HG03571 (cell line): ENCODE measurements around the gene TRRAP.
"Not testable (repeated sequence)": the region's sequence is repeated elsewhere in the genome, so short reads cannot be mapped to it uniquely, and the experiment has no call there.

ENCODE experiments used
- ATAC-seq: cut with Tn5 transposase; IDR thresholded peaks from one replicate; pipeline ENCODE4 v1.9.1; 2021; ENCODE audit not compliant: unreplicated experiment

The TRRAP gene

GRCh38 chr7:99027841-99028240 is 149.5 kb downstream of the TRRAP start:
- no peak for ATAC-seq

- no peak for ATAC-seq
These were observed 150.1 kb downstream of the TRRAP start for GRCh38 chr7:99028261-99028973.

DNA sequence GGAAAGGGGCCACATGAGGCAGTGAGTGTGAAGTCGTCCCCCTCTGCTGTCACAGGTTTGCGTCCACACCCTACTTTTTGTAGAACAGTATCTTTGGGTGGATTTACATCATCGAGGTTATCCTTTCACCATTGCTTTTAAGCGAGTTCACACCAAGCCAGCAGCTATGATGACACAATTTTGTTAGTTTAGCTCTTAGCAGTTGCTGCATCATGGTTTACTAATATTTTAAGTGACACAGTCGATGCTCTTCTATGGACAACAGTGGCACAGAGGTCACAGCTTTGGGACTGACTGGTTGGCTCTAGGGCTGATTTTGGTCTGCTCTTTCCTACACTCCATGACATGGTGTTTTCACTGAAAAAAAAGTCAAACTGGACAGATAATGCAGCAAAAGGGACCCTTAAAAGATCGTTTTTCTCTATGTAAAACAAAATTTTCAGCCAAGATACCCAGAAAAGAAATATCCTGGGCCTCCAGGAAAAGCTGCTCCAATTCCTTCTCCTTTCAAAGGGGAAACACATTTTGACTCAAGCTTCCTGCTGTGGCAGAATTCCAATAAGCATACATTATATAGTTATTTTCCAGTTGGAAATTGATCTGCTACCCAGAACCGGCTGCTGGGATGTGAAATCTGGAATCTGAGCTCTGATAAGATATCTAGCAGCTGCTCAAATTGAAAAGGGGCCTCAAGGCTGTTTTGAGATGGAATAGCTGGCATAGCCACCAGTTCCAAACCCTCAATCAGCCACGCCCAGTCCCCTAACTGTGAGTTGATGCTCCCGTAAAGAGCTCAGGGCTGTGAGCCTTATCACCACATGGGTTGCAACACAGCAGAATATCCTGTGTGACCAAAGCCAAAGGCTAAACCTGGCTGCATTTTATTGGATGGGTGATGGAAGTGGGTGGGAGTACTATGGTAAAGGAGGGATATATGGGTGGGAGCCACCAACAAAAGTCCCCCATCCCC is 151.4 kb downstream of the TRRAP start:
- ATAC-seq = no peak

DNA sequence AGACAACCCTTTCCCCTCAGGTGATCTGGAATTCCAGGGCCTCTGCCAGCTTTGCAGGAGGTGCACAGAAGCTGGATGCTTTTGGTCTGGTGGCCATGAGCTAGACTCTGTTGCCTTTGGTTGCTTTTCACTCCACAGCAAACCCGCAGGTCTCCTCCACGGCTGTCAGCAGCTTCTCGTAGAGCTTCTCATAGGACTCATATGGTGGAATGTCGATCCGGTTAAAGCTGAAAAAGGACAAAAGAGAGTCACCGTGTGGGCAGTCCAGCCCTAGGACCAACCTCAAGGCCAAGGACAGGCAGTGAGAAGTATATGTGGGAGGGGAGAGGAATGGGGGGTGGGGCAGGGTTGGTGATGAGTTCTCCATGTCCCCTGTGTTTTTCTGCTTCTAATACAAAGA is 152.1 kb downstream of the TRRAP start:
- ATAC-seq = no peak

DNA sequence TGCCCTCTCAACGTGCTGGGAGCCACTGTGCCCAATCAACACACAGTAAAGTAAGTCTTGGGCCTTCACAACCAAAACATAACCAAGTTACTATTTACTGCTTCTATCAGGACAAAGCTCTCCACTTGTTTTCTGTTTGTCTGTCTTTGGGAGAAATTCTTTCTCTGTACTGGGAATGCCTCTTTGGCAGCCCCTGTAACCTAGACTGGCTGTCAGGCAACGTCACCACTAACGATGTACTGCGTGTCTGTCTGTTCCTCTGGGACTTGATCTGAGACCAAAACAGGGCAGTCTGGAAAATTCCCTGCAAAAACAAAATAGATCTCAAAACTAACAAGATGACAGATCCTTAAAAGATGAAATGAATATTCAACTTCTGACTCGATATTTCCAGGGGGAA is 152.6 kb downstream of the TRRAP start:
- no peak for ATAC-seq

DNA sequence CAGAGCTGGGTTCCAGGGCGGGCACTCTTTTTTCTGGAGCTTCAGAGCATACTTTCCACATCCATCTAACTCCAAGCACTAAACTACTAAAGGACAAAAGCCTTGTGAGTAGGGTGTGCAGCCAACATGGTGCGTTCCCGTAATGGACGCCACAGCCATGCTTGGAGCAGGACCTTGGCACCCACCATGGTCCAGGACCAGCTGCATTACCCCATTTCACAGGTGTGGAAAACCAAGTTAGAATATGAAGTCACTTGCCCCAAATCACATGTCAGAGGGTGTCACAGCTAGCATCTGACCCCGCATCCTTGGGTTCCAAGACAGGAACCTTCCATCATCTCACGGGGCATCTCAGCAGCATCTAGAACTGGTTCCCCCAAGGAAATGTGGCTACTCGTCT is 153.2 kb downstream of the TRRAP start:
- ATAC-seq = no peak

GRCh38 chr7:99032928-99033327 is 154.6 kb downstream of the TRRAP start:
- no peak for ATAC-seq

- ATAC-seq = no peak
These were observed 155.4 kb downstream of the TRRAP start for GRCh38 chr7:99033765-99034164.

DNA sequence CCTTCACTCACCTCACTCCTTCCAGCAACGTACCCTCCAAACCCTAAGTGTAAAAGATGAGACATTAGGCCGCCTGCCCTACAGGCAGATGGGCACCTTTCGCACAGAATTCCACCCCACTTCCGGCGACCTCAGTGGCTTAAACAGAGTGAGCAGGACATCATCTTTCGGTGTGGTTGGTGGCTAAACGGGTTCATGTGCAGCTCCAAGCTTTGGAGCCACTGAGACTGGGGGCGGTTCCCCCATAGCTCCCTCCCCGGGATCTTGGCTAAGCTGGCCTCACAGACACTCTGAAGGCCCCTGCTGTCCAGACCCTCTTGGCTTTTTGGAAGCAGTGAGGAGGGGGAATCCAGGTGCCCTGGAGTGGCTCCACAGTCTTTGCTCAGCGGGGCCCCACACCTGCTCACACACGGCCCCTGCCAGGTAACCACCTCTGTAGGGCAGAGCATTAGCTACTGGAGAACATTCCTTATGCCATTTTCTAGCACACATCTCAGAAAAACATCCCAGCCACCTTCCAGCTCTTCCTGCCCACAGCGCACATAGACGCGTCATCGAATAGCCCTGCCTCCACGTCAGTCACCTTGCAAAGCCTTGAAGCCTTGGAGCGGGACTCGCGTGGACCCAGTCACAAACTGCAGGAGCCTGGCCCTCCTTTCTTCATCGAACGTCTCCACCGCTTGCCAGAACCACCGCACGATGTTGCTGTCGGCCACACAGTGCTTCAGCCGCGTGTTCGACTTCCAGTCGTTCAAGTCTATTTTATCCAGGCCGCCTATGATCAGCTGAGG is 156.8 kb downstream of the TRRAP start:
- ATAC-seq = no peak

GRCh38 chr7:99035723-99036545 is 157.6 kb downstream of the TRRAP start:
- ATAC-seq = no peak

DNA sequence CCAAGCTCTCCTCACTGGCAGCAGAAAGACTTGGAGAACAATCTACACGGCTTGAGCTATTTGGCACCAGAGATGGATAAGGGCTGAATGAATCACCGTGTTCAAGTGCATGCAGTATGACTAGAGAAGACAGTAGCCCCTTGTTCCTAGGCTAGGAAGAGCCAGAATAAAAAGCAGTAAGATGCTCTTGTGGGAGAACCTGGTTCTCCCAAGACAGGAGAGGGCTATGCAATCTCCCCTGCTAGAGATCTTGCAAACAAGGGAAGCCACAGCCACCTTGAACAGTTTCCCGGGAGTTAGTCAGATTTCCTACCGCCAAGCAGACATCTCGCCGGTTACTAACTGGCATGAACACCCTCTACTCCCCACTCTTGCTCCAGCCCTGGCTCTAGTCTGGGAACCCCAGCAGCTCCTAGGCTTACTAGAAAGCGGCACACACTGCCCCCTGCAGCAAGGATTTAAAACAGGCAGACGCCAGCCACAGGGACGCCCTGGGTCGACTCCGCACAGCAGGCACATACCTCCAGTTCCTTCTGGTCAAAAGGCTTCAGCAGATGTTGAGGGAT is 158.3 kb downstream of the TRRAP start:
- ATAC-seq = no peak

DNA sequence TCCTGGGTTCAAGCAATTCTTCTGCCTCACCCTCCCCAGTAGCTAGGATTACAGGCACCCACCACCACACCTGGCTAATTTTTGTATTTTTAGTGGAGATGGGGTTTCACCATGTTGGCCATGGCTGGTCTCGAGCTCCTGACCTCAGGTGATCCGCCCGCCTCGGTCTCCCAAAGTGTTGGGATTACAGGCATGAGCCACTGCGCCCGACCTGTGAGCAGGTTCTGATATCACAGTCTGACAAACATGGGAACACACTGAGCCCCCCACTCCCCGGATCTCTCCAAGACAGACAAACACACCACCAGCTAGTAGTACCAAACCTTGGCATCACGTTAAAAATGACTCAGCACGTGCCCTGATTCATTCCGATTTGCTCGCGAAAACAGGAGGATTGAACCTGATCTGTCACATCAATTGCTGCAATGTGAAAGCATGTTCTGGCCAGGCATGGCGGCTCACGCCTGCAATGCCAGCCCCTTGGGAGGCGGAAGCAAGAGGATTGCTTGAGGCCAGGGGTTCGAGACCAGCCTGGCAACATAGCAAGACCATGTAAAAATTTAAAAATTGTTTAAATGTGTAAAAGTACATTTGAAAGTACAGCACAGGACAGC is 159.1 kb downstream of the TRRAP start:
- no peak for ATAC-seq

- ATAC-seq = no peak
These were observed 159.9 kb downstream of the TRRAP start for GRCh38 chr7:99038086-99038855.

- ATAC-seq = no peak
These were observed 161.1 kb downstream of the TRRAP start for GRCh38 chr7:99039384-99039891.

GRCh38 chr7:99040104-99040958 is 162.0 kb downstream of the TRRAP start:
- no peak for ATAC-seq

DNA sequence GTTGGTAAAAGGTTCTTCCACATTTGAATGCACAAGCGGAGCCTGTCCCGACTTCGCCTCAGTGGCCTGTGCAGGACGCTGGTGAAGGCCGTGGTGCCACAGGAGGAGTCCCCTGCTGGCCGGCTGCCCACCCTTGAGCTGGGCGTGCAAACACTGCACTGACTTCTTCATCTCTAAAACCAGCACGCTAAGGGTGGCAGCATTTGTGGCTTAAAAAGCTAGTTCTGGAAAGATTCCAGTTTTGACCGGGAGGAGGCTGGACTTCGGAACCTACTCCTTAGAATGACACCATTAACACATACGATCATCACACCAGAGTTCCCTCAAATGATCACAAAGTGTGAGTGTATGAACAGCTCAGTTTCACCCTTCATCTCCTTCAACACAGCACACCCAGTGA is 163.2 kb downstream of the TRRAP start:
- no peak for ATAC-seq

DNA sequence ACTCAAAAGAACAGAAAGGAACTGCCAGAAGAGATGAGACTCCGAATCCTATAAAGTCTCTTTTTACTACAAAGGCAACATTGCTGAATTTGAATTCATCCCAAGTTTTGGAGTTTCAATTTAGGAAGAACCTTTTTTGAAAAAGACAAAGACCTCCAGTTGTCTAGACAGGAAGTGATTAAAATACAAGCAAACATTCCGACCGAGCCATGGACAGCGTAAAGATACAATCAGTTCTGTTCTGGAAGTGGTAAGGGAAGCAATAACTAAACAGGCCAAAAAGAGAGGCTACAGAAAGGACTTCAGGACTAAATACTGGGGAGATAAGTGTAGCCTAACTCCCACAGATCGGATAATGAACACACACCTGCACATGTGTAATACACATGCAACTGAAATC is 164.6 kb downstream of the TRRAP start:
- ATAC-seq = no peak

- ATAC-seq = not testable (repeated sequence)
These were observed 166.5 kb downstream of the TRRAP start for GRCh38 chr7:99044858-99045257.
